Stomach smooth muscle (tissue), 2 donors: ENCODE results near the gene GRID2.
"Not testable (repeated sequence)": the region's sequence is repeated elsewhere in the genome, so short reads cannot be mapped to it uniquely, and the experiment has no call there.

Experiments used
- H3K27ac ChIP-seq: one replicate; pipeline ENCODE4 v1.7.0; 2013; ENCODE audit warnings: mild to moderate bottlenecking, low read length, inconsistent platforms
- H3K27me3 ChIP-seq, 2 donors: one replicate each; pipeline ENCODE4 v1.7.0; 2013; ENCODE audit warnings: low read length in 2 of 2; ENCODE audit not compliant: insufficient read depth in 2 of 2, control insufficient read depth in 1 of 2
- H3K36me3 ChIP-seq, 2 donors: one replicate each; pipeline ENCODE4 v1.7.0; 2013; ENCODE audit warnings: low read length in 2 of 2; ENCODE audit not compliant: control insufficient read depth in 2 of 2, insufficient read depth in 2 of 2
- H3K4me1 ChIP-seq: one replicate; pipeline ENCODE4 v1.7.0; 2013; ENCODE audit warnings: low read length; ENCODE audit not compliant: control insufficient read depth, insufficient read depth
- H3K4me3 ChIP-seq, 2 donors: one replicate each; pipeline ENCODE4 v1.7.0; 2013; ENCODE audit warnings: low read length in 2 of 2
- H3K9ac ChIP-seq, 2 donors: one replicate each; pipeline ENCODE4 v1.7.0; 2013; ENCODE audit warnings: low read length in 2 of 2, mild to moderate bottlenecking in 1 of 2
- H3K9me3 ChIP-seq, 2 donors: one replicate each; pipeline ENCODE4 v1.7.0; 2013; ENCODE audit warnings: low read length in 2 of 2; ENCODE audit not compliant: control insufficient read depth in 2 of 2
- donor health status: healthy.
- donor health status: Pancreatic carcinoma.

GRID2 gene

DNA sequence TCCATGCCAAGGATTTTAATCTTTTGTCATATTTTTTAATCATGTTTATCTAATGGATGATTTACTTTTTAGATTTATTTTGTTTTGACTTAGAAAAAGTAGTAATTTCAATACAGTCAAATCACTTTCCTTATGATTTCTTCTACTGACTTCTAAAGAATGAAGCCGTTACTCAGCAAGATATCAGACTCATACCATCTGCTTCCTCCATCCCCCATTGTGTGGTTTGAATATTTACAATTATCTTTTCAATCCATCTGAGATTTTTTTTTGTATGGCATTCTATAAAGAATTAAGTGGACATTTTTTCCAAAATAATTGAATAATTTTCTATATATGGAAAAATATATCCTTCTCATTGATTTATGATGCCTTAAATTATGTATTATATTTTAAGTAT is 959.4 kb downstream of the GRID2 start:
- Histone ChIP-seq H3K27me3 (no peaks in the 10 kb centered on the region), H3K27ac (no peak overlapping the region), H3K4me1 (no peaks in the 10 kb centered on the region), H3K9me3 (no peaks in the 10 kb centered on the region), H3K4me3 (no peak overlapping the region), H3K9ac (no peak overlapping the region), H3K36me3 (no peaks in the 10 kb centered on the region)

DNA sequence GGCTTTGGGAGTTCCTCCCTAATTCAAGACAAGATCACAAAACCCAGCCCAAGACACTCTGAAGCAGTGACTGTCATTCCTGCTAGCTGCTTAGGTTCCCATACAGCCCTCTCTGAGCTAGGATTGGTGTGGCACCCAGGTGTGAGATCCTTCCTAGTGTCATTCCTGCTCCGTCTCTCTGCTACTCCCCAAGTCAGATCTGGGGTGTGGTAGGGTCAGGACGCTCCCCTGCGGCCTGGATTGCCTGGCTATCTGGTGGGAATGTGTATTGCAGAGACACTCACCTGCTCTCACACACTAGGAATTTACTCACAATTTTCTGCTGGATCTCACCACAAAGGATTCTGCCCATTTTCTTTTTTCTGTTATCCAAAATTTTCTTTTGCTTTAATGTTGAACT is 964.0 kb downstream of the GRID2 start:
- H3K27me3 ChIP-seq, result no peaks in the 10 kb centered on the region
- no peak overlapping the region for H3K27ac ChIP-seq
- H3K9me3 ChIP-seq, result no peaks in the 10 kb centered on the region
- no peak overlapping the region for H3K9ac ChIP-seq
- no peaks in the 10 kb centered on the region for H3K4me1 ChIP-seq
- H3K4me3 ChIP-seq, result no peak overlapping the region
- no peaks in the 10 kb centered on the region for H3K36me3 ChIP-seq

- Histone ChIP-seq H3K4me3 (no peak overlapping the region), H3K4me1 (no peaks in the 10 kb centered on the region), H3K27me3 (no peaks in the 10 kb centered on the region), H3K27ac (no peak overlapping the region), H3K9me3 (no peaks in the 10 kb centered on the region), H3K9ac (no peak overlapping the region), H3K36me3 (no peaks in the 10 kb centered on the region)
Measured at GRCh38 chr4:93285346-93285745, 981.6 kb downstream of the GRID2 start.

DNA sequence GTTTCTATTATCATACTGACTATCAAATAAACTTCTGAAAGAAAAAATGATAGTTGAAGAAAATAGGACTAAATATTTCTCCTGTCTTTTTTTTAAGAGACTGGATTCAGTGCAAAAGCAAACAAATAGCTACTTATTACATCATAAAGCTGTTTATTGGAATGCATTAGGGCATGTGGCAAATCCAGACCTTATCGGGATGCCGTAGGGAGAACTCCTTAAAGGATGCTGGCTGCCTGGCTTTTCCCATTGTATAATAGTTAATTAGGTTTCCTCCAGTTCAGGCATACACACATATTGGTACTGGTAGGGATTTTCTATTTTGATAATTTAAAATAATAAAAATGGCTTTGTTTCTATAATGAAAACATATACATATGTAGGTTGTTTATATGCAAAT is 985.5 kb downstream of the GRID2 start:
- H3K4me3 ChIP-seq, result no peak overlapping the region
- no peaks in the 10 kb centered on the region for H3K36me3 ChIP-seq
- H3K9ac ChIP-seq, result no peak overlapping the region

GRCh38 chr4:93289831-93290230 is 986.1 kb downstream of the GRID2 start:
- Histone ChIP-seq H3K27me3 (no peaks in the 10 kb centered on the region), H3K4me3 (no peak overlapping the region), H3K9me3 (no peaks in the 10 kb centered on the region), H3K4me1 (no peaks in the 10 kb centered on the region), H3K36me3 (no peaks in the 10 kb centered on the region), H3K27ac (no peak overlapping the region), H3K9ac (no peak overlapping the region)

More for the DNA sequence above, 985.5 kb downstream of the GRID2 start:
- Histone ChIP-seq H3K27ac (no peak overlapping the region), H3K27me3 (no peaks in the 10 kb centered on the region), H3K4me1 (no peaks in the 10 kb centered on the region), H3K9me3 (no peaks in the 10 kb centered on the region)

DNA sequence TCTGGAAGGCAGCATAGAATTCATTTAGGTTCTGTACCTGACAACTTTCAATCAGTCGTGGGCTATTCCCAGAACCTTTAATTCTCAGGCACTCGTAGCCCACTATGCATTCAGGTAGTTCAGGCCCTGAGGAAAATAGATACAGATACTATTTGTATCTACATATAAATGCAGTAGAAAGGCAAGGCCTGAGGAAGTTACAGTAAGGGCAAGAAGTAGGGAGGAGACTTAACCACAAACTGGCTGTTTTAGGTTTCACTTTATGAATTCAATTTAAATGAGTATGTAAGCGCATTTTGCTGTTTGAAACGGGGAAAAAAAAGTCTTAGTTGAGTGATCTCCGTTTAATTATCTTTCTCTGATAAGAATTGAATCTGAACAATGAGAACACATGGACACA is 995.4 kb downstream of the GRID2 start:
- H3K9ac ChIP-seq, result no peak overlapping the region
- no peaks in the 10 kb centered on the region for H3K36me3 ChIP-seq
- no peak overlapping the region for H3K4me3 ChIP-seq
- no peaks in the 10 kb centered on the region for H3K27me3 ChIP-seq
- H3K27ac ChIP-seq, result no peak overlapping the region
- no peaks in the 10 kb centered on the region for H3K4me1 ChIP-seq
- H3K9me3 ChIP-seq, result no peaks in the 10 kb centered on the region

GRCh38 chr4:93300780-93301555 is 997.2 kb downstream of the GRID2 start:
- H3K4me1 ChIP-seq, H3K9ac ChIP-seq, H3K4me3 ChIP-seq, H3K9me3 ChIP-seq, H3K27me3 ChIP-seq, H3K36me3 ChIP-seq, H3K27ac ChIP-seq: not testable (repeated sequence)

DNA sequence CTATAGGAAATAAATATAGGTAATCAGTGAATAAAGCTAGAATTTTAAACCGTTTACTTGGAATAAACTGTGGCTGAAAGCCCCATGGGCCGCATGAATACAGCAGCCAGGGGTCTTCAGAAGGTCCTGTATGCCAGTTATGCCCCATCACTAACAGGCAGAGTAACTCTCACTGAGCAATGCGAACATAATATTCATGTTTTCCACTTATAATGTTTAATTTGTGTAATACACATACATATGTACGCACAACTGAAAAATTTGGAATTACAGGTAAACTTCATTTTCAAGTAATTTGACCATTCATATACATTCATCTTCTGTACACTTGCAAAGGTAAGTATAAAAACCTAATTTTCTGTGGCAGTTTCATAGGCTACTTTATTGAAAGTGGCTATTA is 998.5 kb downstream of the GRID2 start:
- H3K36me3 ChIP-seq, result no peaks in the 10 kb centered on the region

DNA sequence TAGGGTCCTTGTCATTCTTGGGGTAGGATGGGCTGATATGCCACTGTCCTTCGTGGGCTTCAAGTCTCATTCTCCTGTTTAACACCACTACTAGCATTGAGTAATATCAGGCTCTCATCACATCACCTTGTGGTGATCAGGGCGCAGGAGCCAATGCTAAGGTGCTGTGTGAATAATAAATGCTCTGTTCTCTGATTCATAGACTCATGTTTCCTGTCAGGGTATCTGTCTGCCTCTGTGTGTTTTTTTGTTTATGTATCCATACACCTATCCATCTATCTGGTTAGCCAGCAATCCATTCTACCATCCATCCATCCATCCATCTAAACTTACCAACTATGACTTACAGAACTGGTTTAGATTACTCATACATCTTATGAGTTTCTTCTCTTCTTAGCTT is 999.7 kb downstream of the GRID2 start:
- Histone ChIP-seq H3K4me1 (no peaks in the 10 kb centered on the region), H3K4me3 (no peak overlapping the region), H3K9ac (no peak overlapping the region), H3K27ac (no peak overlapping the region), H3K27me3 (no peaks in the 10 kb centered on the region), H3K36me3 (no peaks in the 10 kb centered on the region), H3K9me3 (no peaks in the 10 kb centered on the region)

More for the DNA sequence above, 998.5 kb downstream of the GRID2 start:
- Histone ChIP-seq H3K4me3 (no peak overlapping the region), H3K9me3 (no peaks in the 10 kb centered on the region), H3K27me3 (no peaks in the 10 kb centered on the region), H3K4me1 (no peaks in the 10 kb centered on the region), H3K27ac (no peak overlapping the region), H3K9ac (no peak overlapping the region)

GRCh38 chr4:93312299-93312698 is 1008.5 kb downstream of the GRID2 start:
- H3K27me3 ChIP-seq, result no peaks in the 10 kb centered on the region
- H3K9me3 ChIP-seq, result no peaks in the 10 kb centered on the region
- H3K27ac ChIP-seq, result no peak overlapping the region
- no peak overlapping the region for H3K9ac ChIP-seq
- no peaks in the 10 kb centered on the region for H3K36me3 ChIP-seq
- no peaks in the 10 kb centered on the region for H3K4me1 ChIP-seq
- H3K4me3 ChIP-seq, result no peak overlapping the region

DNA sequence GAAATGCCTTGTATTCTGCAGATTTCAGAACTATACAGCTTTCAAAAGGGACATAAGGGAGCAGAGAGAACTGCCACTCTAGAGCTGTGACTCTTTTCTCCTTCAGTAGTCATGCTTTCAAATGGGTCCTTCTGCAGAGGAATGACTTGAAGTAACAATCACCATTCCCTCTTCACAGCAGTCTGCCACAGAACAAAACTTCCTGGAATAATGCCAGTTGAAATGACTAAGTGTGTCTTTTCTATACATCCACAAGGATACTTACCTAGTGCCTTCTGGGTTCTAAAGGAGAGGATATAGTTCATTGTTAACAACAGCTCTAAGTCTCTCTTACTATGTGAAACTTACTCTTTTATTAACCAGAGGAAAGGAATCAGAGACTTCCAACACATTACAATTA is 1009.4 kb downstream of the GRID2 start:
- Histone ChIP-seq H3K27ac (no peak overlapping the region), H3K4me1 (no peaks in the 10 kb centered on the region), H3K36me3 (no peaks in the 10 kb centered on the region), H3K27me3 (no peaks in the 10 kb centered on the region), H3K4me3 (no peak overlapping the region), H3K9me3 (no peaks in the 10 kb centered on the region), H3K9ac (no peak overlapping the region)
